Right lobe of liver (tissue), 4 donors: ENCODE results near the gene SDK1.

Source experiments
- POLR2A ChIP-seq: fragments of 450-650 bp; IDR thresholded peaks from one replicate; pipeline ENCODE4 v1.6.1; 2017; ENCODE audit warnings: antibody characterized with exemption, mild to moderate bottlenecking
- TF ChIP-seq, protein P1 (sequence below), 4 donors: fragments of 200-600 bp in 3 of 4; fragments of 450-650 bp in 1 of 4; IDR thresholded peaks; one replicate each; pipeline versions ENCODE4 v1.5.1 to v1.8.0; 2016 to 2022; ENCODE audit warnings: antibody characterized with exemption in 4 of 4, mild to moderate bottlenecking in 2 of 4
- donor health status: DM: no; HTN: no; CAD: no.
- donor health status: DM: no; HTN: no; CAD: no.
- donor health status: DM: no; HTN: yes; CAD: no.

GRCh38 chr7:3710122-3710521, 409.1 kb downstream of the SDK1 start:
- TF ChIP-seq, protein P1, sequence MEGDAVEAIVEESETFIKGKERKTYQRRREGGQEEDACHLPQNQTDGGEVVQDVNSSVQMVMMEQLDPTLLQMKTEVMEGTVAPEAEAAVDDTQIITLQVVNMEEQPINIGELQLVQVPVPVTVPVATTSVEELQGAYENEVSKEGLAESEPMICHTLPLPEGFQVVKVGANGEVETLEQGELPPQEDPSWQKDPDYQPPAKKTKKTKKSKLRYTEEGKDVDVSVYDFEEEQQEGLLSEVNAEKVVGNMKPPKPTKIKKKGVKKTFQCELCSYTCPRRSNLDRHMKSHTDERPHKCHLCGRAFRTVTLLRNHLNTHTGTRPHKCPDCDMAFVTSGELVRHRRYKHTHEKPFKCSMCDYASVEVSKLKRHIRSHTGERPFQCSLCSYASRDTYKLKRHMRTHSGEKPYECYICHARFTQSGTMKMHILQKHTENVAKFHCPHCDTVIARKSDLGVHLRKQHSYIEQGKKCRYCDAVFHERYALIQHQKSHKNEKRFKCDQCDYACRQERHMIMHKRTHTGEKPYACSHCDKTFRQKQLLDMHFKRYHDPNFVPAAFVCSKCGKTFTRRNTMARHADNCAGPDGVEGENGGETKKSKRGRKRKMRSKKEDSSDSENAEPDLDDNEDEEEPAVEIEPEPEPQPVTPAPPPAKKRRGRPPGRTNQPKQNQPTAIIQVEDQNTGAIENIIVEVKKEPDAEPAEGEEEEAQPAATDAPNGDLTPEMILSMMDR (IDR thresholded peaks at IDR 0.05), result no peak
- no peak for TF ChIP-seq POLR2A
